ENCODE measurements around the gene AXIN1. TPM values are rescaled to one million over a fixed set of nuclear protein-coding genes. Genes with fewer than 3 reads are reported as not detected.

The AXIN1 gene
- total and polyA plus RNA-seq, 2 donors (not counting 3 experiments of a cell fraction or from before 2014, with no cell fraction given): 8.3 to 21.9 TPM

DNA sequence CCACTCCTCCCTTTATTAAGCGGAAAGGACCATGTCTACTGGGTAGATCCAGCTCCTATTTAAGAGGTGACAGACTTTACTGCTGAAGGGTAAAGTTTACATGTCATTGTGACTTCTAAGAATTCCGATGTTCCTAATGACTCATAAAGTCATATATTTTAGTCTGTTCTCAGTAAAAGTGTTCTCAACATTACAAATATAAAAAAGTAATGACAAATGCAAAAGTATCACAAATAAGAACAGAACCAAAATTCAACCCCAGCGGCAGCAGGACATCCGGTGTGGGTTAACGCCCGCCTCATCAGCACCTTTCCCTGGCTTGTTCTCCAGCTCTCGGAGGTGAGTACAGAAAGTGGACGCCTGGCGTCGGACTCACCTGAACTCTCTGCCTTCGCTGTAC lies 6.8 kb downstream of the AXIN1 start:
- H3K27me3 ChIP-seq (ENCODE audit: control insufficient read depth in 2 of 2, insufficient read depth in 2 of 2, low read length in 2 of 2): no peaks in the 10 kb centered on the region
- CTCF ChIA-PET: interaction anchor here (0.9 kb wide), 1 partner anchor 17 kb away, joined by 3 read pairs; no protein-coding TSS in a partner anchor
- H3K27ac ChIP-seq (ENCODE audit: insufficient read depth, low read depth, low read length): no peak overlapping the region
- H3K36me3 ChIP-seq (ENCODE audit: control insufficient read depth in 2 of 2, extremely low read depth in 1 of 2, insufficient read depth in 2 of 2, low read length in 2 of 2): peaks cover 0 to 13% of the 10 kb centered on the region in 2 experiments
- H3K4me1 ChIP-seq (ENCODE audit: control insufficient read depth, extremely low read depth, insufficient read depth, low read length): no peaks in the 10 kb centered on the region
- H3K9ac ChIP-seq (replicated peaks; ENCODE audit: extremely low read depth, insufficient read depth, low read length): no peak overlapping the region
- dilution Hi-C loops (cut with MboI; ENCODE audit: extremely low pct_ligation_motif_present, low sequenced_read_pairs): no loop called here
- H4K20me1 ChIP-seq (replicated peaks; ENCODE audit: control insufficient read depth, extremely low read depth, insufficient read depth, low read length): peaks cover 2% of the 10 kb centered on the region
- H3K4me2 ChIP-seq (ENCODE audit: insufficient read depth, low read length): no peak overlapping the region
- H3K9me3 ChIP-seq (replicated peaks; ENCODE audit: control insufficient read depth, insufficient read depth, low read length): no peaks in the 10 kb centered on the region
- no peak overlapping the region for H2AFZ ChIP-seq (ENCODE audit: low read depth, low read length)
- no peak for TF ChIP-seq POLR2A (IDR thresholded peaks at IDR 0.05; ENCODE audit: low read depth, low read length)
- no peak for TF ChIP-seq GATA2 (IDR thresholded peaks at IDR 0.05; ENCODE audit: insufficient read depth, insufficient read length, low read depth, low read length)
- TF ChIP-seq, protein P1, sequence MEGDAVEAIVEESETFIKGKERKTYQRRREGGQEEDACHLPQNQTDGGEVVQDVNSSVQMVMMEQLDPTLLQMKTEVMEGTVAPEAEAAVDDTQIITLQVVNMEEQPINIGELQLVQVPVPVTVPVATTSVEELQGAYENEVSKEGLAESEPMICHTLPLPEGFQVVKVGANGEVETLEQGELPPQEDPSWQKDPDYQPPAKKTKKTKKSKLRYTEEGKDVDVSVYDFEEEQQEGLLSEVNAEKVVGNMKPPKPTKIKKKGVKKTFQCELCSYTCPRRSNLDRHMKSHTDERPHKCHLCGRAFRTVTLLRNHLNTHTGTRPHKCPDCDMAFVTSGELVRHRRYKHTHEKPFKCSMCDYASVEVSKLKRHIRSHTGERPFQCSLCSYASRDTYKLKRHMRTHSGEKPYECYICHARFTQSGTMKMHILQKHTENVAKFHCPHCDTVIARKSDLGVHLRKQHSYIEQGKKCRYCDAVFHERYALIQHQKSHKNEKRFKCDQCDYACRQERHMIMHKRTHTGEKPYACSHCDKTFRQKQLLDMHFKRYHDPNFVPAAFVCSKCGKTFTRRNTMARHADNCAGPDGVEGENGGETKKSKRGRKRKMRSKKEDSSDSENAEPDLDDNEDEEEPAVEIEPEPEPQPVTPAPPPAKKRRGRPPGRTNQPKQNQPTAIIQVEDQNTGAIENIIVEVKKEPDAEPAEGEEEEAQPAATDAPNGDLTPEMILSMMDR (IDR thresholded peaks at IDR 0.05; ENCODE audit: extremely low read depth in 1 of 2, insufficient read depth in 1 of 2, low read depth in 1 of 2, low read length in 2 of 2): no peak
- no peak for TF ChIP-seq FOS (IDR thresholded peaks at IDR 0.05; ENCODE audit: borderline replicate concordance, insufficient read depth, low read length)
- TF ChIP-seq JUN (IDR thresholded peaks at IDR 0.05; ENCODE audit: borderline replicate concordance, insufficient read depth, insufficient read length, low read depth): no peak
- H3K4me3 ChIP-seq (replicated peaks in 1 of 3; ENCODE audit: insufficient read depth in 1 of 3, low read depth in 1 of 3, low read length in 3 of 3): no peak overlapping the region
- intact Hi-C loops (cut with micrococcal nuclease): no loop called here
- no peaks in the 10 kb centered on the region for H3K9me1 ChIP-seq (replicated peaks; ENCODE audit: control insufficient read depth, extremely low read depth, insufficient read depth, low read length)
- no TSS peak for BruUV-seq (replicated peaks)
- peaks cover 80% of the 10 kb centered on the region for H3K79me2 ChIP-seq (ENCODE audit: control insufficient read depth, insufficient read depth, low read length)
- FAIRE-seq (no peak), DNase-seq (ENCODE audit: low read depth, low spot score) (no peak)
- POLR2A ChIA-PET: no interaction called here

Data from endothelial cell of umbilical vein (primary cell).